Esophagus muscularis mucosa (tissue), 4 donors: ENCODE measurements around the gene SREK1IP1.

Experiments used
- EP300 ChIP-seq: sonication (generic); formaldehyde crosslinking; IDR thresholded peaks from one replicate; pipeline ENCODE4 v1.6.1; 2017; ENCODE audit warnings: antibody characterized with exemption
- POLR2A ChIP-seq: fragments of 450-650 bp; IDR thresholded peaks from one replicate; pipeline ENCODE4 v1.6.1; 2017; ENCODE audit warnings: antibody characterized with exemption, moderate library complexity, mild to moderate bottlenecking, low read depth
- POLR2AphosphoS5 ChIP-seq, 2 donors: sonication (generic); formaldehyde crosslinking; IDR thresholded peaks; one replicate each; pipeline ENCODE4 v1.6.1; 2017; ENCODE audit warnings: antibody characterized with exemption in 2 of 2
- TF ChIP-seq, protein P1 (sequence below), 3 experiments: fragments of 200-600 bp in 2 of 3; fragments of 450-650 bp in 1 of 3; sonication (generic) in 2 of 3; IDR thresholded peaks; one replicate each; pipeline ENCODE4 v1.5.1; 2017 to 2019; ENCODE audit warnings: antibody characterized with exemption in 3 of 3, mild to moderate bottlenecking in 2 of 3, moderate library complexity in 1 of 3

DNA sequence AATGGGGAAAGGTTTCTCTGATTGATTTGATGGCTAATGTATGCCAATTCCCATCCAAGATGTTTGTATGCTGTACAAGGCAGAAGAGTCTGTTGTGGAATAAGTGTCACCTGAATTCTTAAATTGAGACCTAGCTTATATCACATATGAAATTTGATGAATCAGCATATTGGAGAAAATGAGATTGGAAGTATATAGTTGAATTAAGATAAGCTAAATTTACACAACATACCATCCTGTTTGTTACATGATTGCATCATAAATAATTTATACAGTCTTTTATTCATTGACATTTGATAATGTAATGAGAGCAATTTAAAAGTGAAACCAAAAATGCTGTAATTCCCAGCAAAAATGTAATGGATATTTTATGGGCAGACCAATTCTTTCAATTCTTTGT is 1.4 kb upstream of the SREK1IP1 start:
- TF ChIP-seq POLR2AphosphoS5 (IDR thresholded peaks at IDR 0.05) (no peak), EP300 (no peak), POLR2A (no peak)
- TF ChIP-seq, protein P1, sequence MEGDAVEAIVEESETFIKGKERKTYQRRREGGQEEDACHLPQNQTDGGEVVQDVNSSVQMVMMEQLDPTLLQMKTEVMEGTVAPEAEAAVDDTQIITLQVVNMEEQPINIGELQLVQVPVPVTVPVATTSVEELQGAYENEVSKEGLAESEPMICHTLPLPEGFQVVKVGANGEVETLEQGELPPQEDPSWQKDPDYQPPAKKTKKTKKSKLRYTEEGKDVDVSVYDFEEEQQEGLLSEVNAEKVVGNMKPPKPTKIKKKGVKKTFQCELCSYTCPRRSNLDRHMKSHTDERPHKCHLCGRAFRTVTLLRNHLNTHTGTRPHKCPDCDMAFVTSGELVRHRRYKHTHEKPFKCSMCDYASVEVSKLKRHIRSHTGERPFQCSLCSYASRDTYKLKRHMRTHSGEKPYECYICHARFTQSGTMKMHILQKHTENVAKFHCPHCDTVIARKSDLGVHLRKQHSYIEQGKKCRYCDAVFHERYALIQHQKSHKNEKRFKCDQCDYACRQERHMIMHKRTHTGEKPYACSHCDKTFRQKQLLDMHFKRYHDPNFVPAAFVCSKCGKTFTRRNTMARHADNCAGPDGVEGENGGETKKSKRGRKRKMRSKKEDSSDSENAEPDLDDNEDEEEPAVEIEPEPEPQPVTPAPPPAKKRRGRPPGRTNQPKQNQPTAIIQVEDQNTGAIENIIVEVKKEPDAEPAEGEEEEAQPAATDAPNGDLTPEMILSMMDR (IDR thresholded peaks at IDR 0.05) = no peak
